ENCODE results near the gene NEUROD6. TPM values are rescaled to one million over a fixed set of nuclear protein-coding genes. Genes with fewer than 3 reads are reported as not detected.

NEUROD6 gene
- total RNA-seq, 1 donor from 2014 or later = not detected

DNA sequence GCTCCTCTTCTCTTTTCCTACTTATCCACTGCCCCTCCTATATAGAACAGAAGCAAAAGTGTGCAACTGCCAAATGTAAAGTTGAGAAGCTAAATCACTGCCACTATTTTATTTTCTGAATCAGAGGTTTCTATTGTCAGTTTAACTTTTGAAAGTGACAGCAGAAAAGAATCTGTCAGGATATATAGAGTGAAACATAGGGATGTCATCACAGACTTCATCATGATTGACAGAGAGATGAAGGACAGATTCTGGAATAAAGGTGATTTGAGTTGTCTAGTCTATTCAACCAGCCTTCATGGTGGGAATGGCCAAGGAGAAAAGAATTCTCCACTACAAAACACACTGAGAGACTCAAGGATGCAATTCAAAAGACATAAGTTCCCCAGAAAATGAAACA lies 19.9 kb downstream of the NEUROD6 start:
- POLR2A ChIA-PET = no interaction called here
- no peaks in the 10 kb centered on the region for H3K27me3 Mint-ChIP-seq
- ATAC-seq (ENCODE audit: low read depth) (no peak), DNase-seq (no peak)
- H3K9me3 Mint-ChIP-seq = peaks cover 3% of the 10 kb centered on the region
- CTCF ChIA-PET = no interaction called here
- no peak overlapping the region for H3K27ac Mint-ChIP-seq
- intact Hi-C loops (cut with micrococcal nuclease) = no loop called here
- no peaks in the 10 kb centered on the region for H3K36me3 Mint-ChIP-seq (ENCODE audit: low read depth)
- TF ChIP-seq, protein P1, sequence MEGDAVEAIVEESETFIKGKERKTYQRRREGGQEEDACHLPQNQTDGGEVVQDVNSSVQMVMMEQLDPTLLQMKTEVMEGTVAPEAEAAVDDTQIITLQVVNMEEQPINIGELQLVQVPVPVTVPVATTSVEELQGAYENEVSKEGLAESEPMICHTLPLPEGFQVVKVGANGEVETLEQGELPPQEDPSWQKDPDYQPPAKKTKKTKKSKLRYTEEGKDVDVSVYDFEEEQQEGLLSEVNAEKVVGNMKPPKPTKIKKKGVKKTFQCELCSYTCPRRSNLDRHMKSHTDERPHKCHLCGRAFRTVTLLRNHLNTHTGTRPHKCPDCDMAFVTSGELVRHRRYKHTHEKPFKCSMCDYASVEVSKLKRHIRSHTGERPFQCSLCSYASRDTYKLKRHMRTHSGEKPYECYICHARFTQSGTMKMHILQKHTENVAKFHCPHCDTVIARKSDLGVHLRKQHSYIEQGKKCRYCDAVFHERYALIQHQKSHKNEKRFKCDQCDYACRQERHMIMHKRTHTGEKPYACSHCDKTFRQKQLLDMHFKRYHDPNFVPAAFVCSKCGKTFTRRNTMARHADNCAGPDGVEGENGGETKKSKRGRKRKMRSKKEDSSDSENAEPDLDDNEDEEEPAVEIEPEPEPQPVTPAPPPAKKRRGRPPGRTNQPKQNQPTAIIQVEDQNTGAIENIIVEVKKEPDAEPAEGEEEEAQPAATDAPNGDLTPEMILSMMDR (IDR thresholded peaks at IDR 0.05) = no peak
- no peaks in the 10 kb centered on the region for H3K4me1 Mint-ChIP-seq
- H3K4me3 Mint-ChIP-seq = no peak overlapping the region

DNA sequence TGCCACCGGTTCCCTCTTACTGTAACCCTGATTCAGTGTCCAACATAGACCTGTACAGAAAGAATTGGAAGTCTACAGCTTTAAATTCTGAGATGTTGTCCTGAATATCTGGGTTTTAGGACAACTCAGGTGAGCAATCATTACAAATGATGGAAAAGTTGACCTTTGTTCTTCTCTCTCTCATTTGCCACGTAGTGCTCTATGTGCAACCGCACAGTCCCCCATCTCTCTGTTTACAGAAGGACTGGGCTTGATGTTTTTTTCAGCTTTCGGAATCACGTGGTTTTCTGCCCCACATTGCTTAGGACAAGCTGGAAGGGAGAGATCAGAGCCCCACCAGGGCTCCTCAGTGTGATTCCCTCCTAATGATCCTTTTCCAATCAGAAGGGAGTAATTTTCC lies 22.2 kb downstream of the NEUROD6 start:
- Mint-ChIP-seq H3K36me3 (ENCODE audit: low read depth) (no peaks in the 10 kb centered on the region), H3K27me3 (no peaks in the 10 kb centered on the region), H3K4me1 (no peaks in the 10 kb centered on the region), H3K9me3 (no peaks in the 10 kb centered on the region), H3K4me3 (no peak overlapping the region), H3K27ac (no peak overlapping the region)
- intact Hi-C loops (cut with micrococcal nuclease) = no loop called here
- ChIA-PET CTCF (no interaction called here), POLR2A (no interaction called here)
- no peak for ATAC-seq (ENCODE audit: low read depth)
- DNase-seq = no peak
- TF ChIP-seq, protein P1 (IDR thresholded peaks at IDR 0.05) = no peak

DNA sequence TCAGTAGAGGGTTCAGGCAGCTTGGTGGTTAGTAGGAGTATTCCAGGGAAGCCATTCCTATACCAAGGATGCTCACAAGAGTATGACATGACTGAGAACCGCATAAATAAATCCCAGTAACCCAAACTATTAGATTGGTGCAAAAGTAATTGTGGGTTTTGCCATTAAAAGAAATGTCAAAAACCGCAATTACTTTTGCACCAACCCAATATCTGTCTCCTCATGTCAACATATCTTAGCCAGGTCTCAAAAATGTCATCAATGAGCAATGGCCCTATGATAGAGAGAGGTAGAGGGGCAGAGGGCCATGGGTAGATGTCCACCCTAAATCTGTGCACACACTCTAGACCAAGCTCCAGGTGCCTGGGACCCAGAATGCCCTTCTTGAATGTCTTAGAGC lies 23.6 kb downstream of the NEUROD6 start:
- no peak for DNase-seq
- H3K27me3 Mint-ChIP-seq = no peaks in the 10 kb centered on the region
- no peaks in the 10 kb centered on the region for H3K9me3 Mint-ChIP-seq
- H3K36me3 Mint-ChIP-seq (ENCODE audit: low read depth) = no peaks in the 10 kb centered on the region
- H3K4me3 Mint-ChIP-seq = no peak overlapping the region
- CTCF ChIA-PET = no interaction called here
- TF ChIP-seq, protein P1 (IDR thresholded peaks at IDR 0.05) = no peak
- intact Hi-C loops (cut with micrococcal nuclease) = no loop called here
- POLR2A ChIA-PET = no interaction called here
- no peak overlapping the region for H3K27ac Mint-ChIP-seq
- no peaks in the 10 kb centered on the region for H3K4me1 Mint-ChIP-seq
- no peak for ATAC-seq (ENCODE audit: low read depth)

DNA sequence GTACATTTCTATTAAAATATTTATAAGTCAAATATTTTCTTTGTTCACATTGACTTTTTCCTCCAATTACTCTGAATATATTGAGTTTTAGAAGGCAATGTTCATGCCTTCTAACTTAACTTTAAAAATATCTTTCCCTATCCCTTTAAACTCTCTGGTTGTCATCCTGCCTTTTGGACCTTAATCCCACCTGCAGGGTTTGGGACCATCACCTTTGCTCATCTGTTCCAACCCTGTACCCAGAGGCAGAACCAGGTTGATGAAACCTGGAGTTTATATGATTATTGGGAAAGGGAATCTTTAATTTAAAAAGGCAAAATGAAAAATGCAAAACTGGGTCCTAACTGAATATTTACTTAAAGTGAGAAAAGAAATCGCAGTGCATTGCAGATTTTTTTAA lies 24.8 kb downstream of the NEUROD6 start:
- ATAC-seq (ENCODE audit: low read depth) (no peak), DNase-seq (no peak)
- ChIA-PET CTCF (no interaction called here), POLR2A (no interaction called here)
- no peaks in the 10 kb centered on the region for H3K9me3 Mint-ChIP-seq
- no peak overlapping the region for H3K27ac Mint-ChIP-seq
- TF ChIP-seq, protein P1 (IDR thresholded peaks at IDR 0.05) = no peak
- intact Hi-C loops (cut with micrococcal nuclease) = no loop called here
- no peaks in the 10 kb centered on the region for H3K36me3 Mint-ChIP-seq (ENCODE audit: low read depth)
- H3K4me3 Mint-ChIP-seq = no peak overlapping the region
- no peaks in the 10 kb centered on the region for H3K4me1 Mint-ChIP-seq
- H3K27me3 Mint-ChIP-seq = no peaks in the 10 kb centered on the region

GRCh38 chr7:31314781-31315180 lies 25.7 kb downstream of the NEUROD6 start:
- intact Hi-C loops (cut with micrococcal nuclease) = no loop called here
- no peaks in the 10 kb centered on the region for H3K36me3 Mint-ChIP-seq (ENCODE audit: low read depth)
- no peaks in the 10 kb centered on the region for H3K9me3 Mint-ChIP-seq
- ATAC-seq (ENCODE audit: low read depth) = no peak
- TF ChIP-seq, protein P1 (IDR thresholded peaks at IDR 0.05) = no peak
- H3K4me1 Mint-ChIP-seq = no peaks in the 10 kb centered on the region
- no peak overlapping the region for H3K27ac Mint-ChIP-seq
- H3K27me3 Mint-ChIP-seq = no peaks in the 10 kb centered on the region
- no peak overlapping the region for H3K4me3 Mint-ChIP-seq
- CTCF ChIA-PET = no interaction called here
- POLR2A ChIA-PET = no interaction called here
- no peak for DNase-seq
